ENCODE data around the gene OPCML.

The OPCML gene

GRCh38 chr11:132564091-132564885 lies 968.0 kb downstream of the OPCML start:
- Mint-ChIP-seq H3K36me3 (no peaks in the 10 kb centered on the region), H3K27me3 (peaks cover 1% of the 10 kb centered on the region), H3K27ac (no peak overlapping the region), H3K4me1 (no peaks in the 10 kb centered on the region), H3K4me3 (no peak overlapping the region), H3K9me3 (peaks cover 8% of the 10 kb centered on the region)

GRCh38 chr11:132563050-132563449 lies 969.3 kb downstream of the OPCML start:
- Mint-ChIP-seq H3K9me3 (peaks cover 13% of the 10 kb centered on the region), H3K36me3 (no peaks in the 10 kb centered on the region), H3K27me3 (peaks cover 1% of the 10 kb centered on the region), H3K27ac (no peak overlapping the region), H3K4me1 (no peaks in the 10 kb centered on the region), H3K4me3 (no peak overlapping the region)

GRCh38 chr11:132561937-132562336 lies 970.4 kb downstream of the OPCML start:
- Mint-ChIP-seq H3K36me3 (no peaks in the 10 kb centered on the region), H3K4me1 (no peaks in the 10 kb centered on the region), H3K27ac (no peak overlapping the region), H3K4me3 (no peak overlapping the region), H3K27me3 (peaks cover 1% of the 10 kb centered on the region), H3K9me3 (peaks cover 13% of the 10 kb centered on the region)

- Mint-ChIP-seq H3K4me3 (no peak overlapping the region), H3K4me1 (no peaks in the 10 kb centered on the region), H3K27ac (no peak overlapping the region), H3K27me3 (peaks cover 2% of the 10 kb centered on the region), H3K36me3 (no peaks in the 10 kb centered on the region), H3K9me3 (peaks cover 5% of the 10 kb centered on the region)
Observed at GRCh38 chr11:132559331-132560036, 972.8 kb downstream of the OPCML start.

- Mint-ChIP-seq H3K4me3 (no peak overlapping the region), H3K4me1 (no peaks in the 10 kb centered on the region), H3K27me3 (peaks cover 2% of the 10 kb centered on the region), H3K36me3 (no peaks in the 10 kb centered on the region), H3K9me3 (peaks cover 5% of the 10 kb centered on the region), H3K27ac (no peak overlapping the region)
Observed at GRCh38 chr11:132556316-132556715, 976.0 kb downstream of the OPCML start.

GRCh38 chr11:132555617-132556016 lies 976.7 kb downstream of the OPCML start:
- peaks cover 2% of the 10 kb centered on the region for H3K27me3 Mint-ChIP-seq
- H3K36me3 Mint-ChIP-seq, result no peaks in the 10 kb centered on the region
- H3K4me1 Mint-ChIP-seq, result no peaks in the 10 kb centered on the region
- no peak overlapping the region for H3K27ac Mint-ChIP-seq
- H3K9me3 Mint-ChIP-seq, result peaks cover 5% of the 10 kb centered on the region
- no peak overlapping the region for H3K4me3 Mint-ChIP-seq

GRCh38 chr11:132551016-132551415 lies 981.3 kb downstream of the OPCML start:
- Mint-ChIP-seq H3K27me3 (no peaks in the 10 kb centered on the region), H3K4me3 (no peak overlapping the region), H3K27ac (no peak overlapping the region), H3K9me3 (peaks cover 5% of the 10 kb centered on the region), H3K4me1 (no peaks in the 10 kb centered on the region), H3K36me3 (no peaks in the 10 kb centered on the region)

GRCh38 chr11:132549561-132549960 lies 982.7 kb downstream of the OPCML start:
- Mint-ChIP-seq H3K9me3 (peaks cover 5% of the 10 kb centered on the region), H3K27ac (no peak overlapping the region), H3K4me3 (no peak overlapping the region), H3K27me3 (no peaks in the 10 kb centered on the region), H3K4me1 (no peaks in the 10 kb centered on the region), H3K36me3 (no peaks in the 10 kb centered on the region)

- Mint-ChIP-seq H3K36me3 (no peaks in the 10 kb centered on the region), H3K4me3 (no peak overlapping the region), H3K9me3 (peaks cover 5% of the 10 kb centered on the region), H3K27me3 (no peaks in the 10 kb centered on the region), H3K4me1 (no peaks in the 10 kb centered on the region), H3K27ac (no peak overlapping the region)
Observed at GRCh38 chr11:132549001-132549400, 983.3 kb downstream of the OPCML start.

- H3K36me3 Mint-ChIP-seq, result no peaks in the 10 kb centered on the region
- H3K9me3 Mint-ChIP-seq, result no peaks in the 10 kb centered on the region
- H3K4me3 Mint-ChIP-seq, result no peak overlapping the region
- H3K27me3 Mint-ChIP-seq, result no peaks in the 10 kb centered on the region
- H3K27ac Mint-ChIP-seq, result no peak overlapping the region
- no peaks in the 10 kb centered on the region for H3K4me1 Mint-ChIP-seq
Observed at GRCh38 chr11:132544007-132544406, 988.3 kb downstream of the OPCML start.

- Mint-ChIP-seq H3K9me3 (no peaks in the 10 kb centered on the region), H3K4me1 (no peaks in the 10 kb centered on the region), H3K27me3 (no peaks in the 10 kb centered on the region), H3K27ac (no peak overlapping the region), H3K36me3 (no peaks in the 10 kb centered on the region), H3K4me3 (no peak overlapping the region)
Observed at GRCh38 chr11:132541794-132542193, 990.5 kb downstream of the OPCML start.

- Mint-ChIP-seq H3K4me3 (no peak overlapping the region), H3K27me3 (no peaks in the 10 kb centered on the region), H3K36me3 (no peaks in the 10 kb centered on the region), H3K9me3 (no peaks in the 10 kb centered on the region), H3K4me1 (no peaks in the 10 kb centered on the region), H3K27ac (no peak overlapping the region)
Observed at GRCh38 chr11:132540581-132540980, 991.7 kb downstream of the OPCML start.

- H3K27me3 Mint-ChIP-seq, result no peaks in the 10 kb centered on the region
- no peaks in the 10 kb centered on the region for H3K36me3 Mint-ChIP-seq
- no peak overlapping the region for H3K27ac Mint-ChIP-seq
- no peak overlapping the region for H3K4me3 Mint-ChIP-seq
- no peaks in the 10 kb centered on the region for H3K9me3 Mint-ChIP-seq
- no peaks in the 10 kb centered on the region for H3K4me1 Mint-ChIP-seq
Observed at GRCh38 chr11:132539590-132540368, 992.5 kb downstream of the OPCML start.

- Mint-ChIP-seq H3K27me3 (no peaks in the 10 kb centered on the region), H3K9me3 (no peaks in the 10 kb centered on the region), H3K4me3 (no peak overlapping the region), H3K36me3 (no peaks in the 10 kb centered on the region), H3K4me1 (no peaks in the 10 kb centered on the region), H3K27ac (no peak overlapping the region)
Observed at GRCh38 chr11:132538642-132539041, 993.7 kb downstream of the OPCML start.

- Mint-ChIP-seq H3K27me3 (no peaks in the 10 kb centered on the region), H3K4me3 (no peak overlapping the region), H3K36me3 (no peaks in the 10 kb centered on the region), H3K4me1 (no peaks in the 10 kb centered on the region), H3K9me3 (no peaks in the 10 kb centered on the region), H3K27ac (no peak overlapping the region)
Observed at GRCh38 chr11:132535830-132536229, 996.5 kb downstream of the OPCML start.

- Mint-ChIP-seq H3K9me3 (peaks cover 4% of the 10 kb centered on the region), H3K27ac (no peak overlapping the region), H3K4me3 (no peak overlapping the region), H3K36me3 (no peaks in the 10 kb centered on the region), H3K4me1 (no peaks in the 10 kb centered on the region), H3K27me3 (no peaks in the 10 kb centered on the region)
Observed at GRCh38 chr11:132531921-132532320, 1000.4 kb downstream of the OPCML start.
